B cell (primary cell): ENCODE results near the gene PLEKHM3. TPM values are rescaled to one million over a fixed set of nuclear protein-coding genes. Genes with fewer than 3 reads are reported as not detected.

Source experiments
- ATAC-seq: fragments of 200-7000 bp; cut with Tn5 transposase; one replicate; pipeline ENCODE4 v1.10.0; 2021; ENCODE audit warnings: low read depth, mild to moderate bottlenecking, moderate number of reproducible peaks, moderate library complexity
- CTCF ChIA-PET: fragments of 350-600 bp; sonication (Branson Sonifier 250); formaldehyde crosslinking; loops from one replicate; lab custom pipeline; 2021; ENCODE audit warnings: antibody characterized with exemption, inconsistent platforms; lab: Charles Lee
- POLR2A ChIA-PET: fragments of 350-600 bp; sonication (Branson Sonifier 250); formaldehyde crosslinking; loops from one replicate; lab custom pipeline; 2021; ENCODE audit warnings: antibody characterized with exemption; lab: Charles Lee
- DNase-seq: peaks from one replicate; pipeline ENCODE4 v3.0.0; 2013
- H2AFZ ChIP-seq: 2 replicates; pipeline ENCODE4 v1.6.1; 2012; ENCODE audit warnings: mild to moderate bottlenecking, low read depth, low read length; ENCODE audit not compliant: insufficient read depth, poor library complexity, severe bottlenecking
- H3K27ac ChIP-seq, 2 donors: 1 replicate in 1 of 2; 2 replicates in 1 of 2; pipeline ENCODE4 v1.5.1; 2012 to 2013; ENCODE audit warnings: low read length in 2 of 2, mild to moderate bottlenecking in 2 of 2, moderate library complexity in 1 of 2
- H3K27me3 ChIP-seq, 4 experiments: fragments of 200-600 bp in 1 of 4; sonication (generic) in 1 of 4; replicated peaks in 1 of 4; 1 replicate in 2 of 4; 2 replicates in 2 of 4; pipeline versions ENCODE4 v1.6.1 to v1.7.0; 2013 to 2016; ENCODE audit warnings: low read length in 3 of 4, mild to moderate bottlenecking in 2 of 4, mixed read lengths in 1 of 4, moderate library complexity in 1 of 4; ENCODE audit not compliant: insufficient read depth in 4 of 4, control insufficient read depth in 3 of 4; ENCODE audit errors: control extremely low read depth in 1 of 4
- H3K36me3 ChIP-seq, 2 experiments: replicated peaks in 1 of 2; 1 replicate in 1 of 2; 2 replicates in 1 of 2; pipeline versions ENCODE4 v1.6.1 to v1.7.1; 2013; ENCODE audit warnings: low read length in 1 of 2; ENCODE audit not compliant: insufficient read depth in 2 of 2, control insufficient read depth in 1 of 2; ENCODE audit errors: control extremely low read depth in 1 of 2, extremely low read depth in 1 of 2
- H3K4me1 ChIP-seq, 2 donors: fragments of 200-600 bp in 1 of 2; sonication (generic) in 1 of 2; 1 replicate in 1 of 2; 2 replicates in 1 of 2; pipeline versions ENCODE4 v1.5.1 to v1.6.1; 2013 to 2017; ENCODE audit warnings: low read length in 2 of 2; ENCODE audit not compliant: control insufficient read depth in 2 of 2, insufficient read depth in 2 of 2
- H3K4me2 ChIP-seq: replicated peaks from 2 replicates; pipeline ENCODE3; 2012; ENCODE audit warnings: mild to moderate bottlenecking, low read depth, low read length; ENCODE audit not compliant: poor library complexity, severe bottlenecking
- H3K4me3 ChIP-seq, 5 experiments: fragments of 200-600 bp in 1 of 5; sonication (generic) in 1 of 5; 1 replicate in 3 of 5; 2 replicates in 2 of 5; pipeline versions ENCODE4 v1.5.1 to v1.7.0; 2011 to 2016; ENCODE audit warnings: low read length in 4 of 5, mild to moderate bottlenecking in 4 of 5, low read depth in 2 of 5, control low read depth in 1 of 5, moderate library complexity in 1 of 5; ENCODE audit not compliant: insufficient read depth in 1 of 5; ENCODE audit errors: control extremely low read depth in 1 of 5, extremely low read depth in 1 of 5
- H3K79me2 ChIP-seq: fragments of 200-600 bp; sonication (generic); one replicate; pipeline ENCODE4 v1.6.0; 2016; ENCODE audit warnings: low read length; ENCODE audit not compliant: control insufficient read depth, insufficient read depth
- H3K9ac ChIP-seq: fragments of 200-600 bp; sonication (generic); 2 replicates; pipeline ENCODE4 v1.6.1; 2017; ENCODE audit warnings: mild to moderate bottlenecking, low read length, moderate library complexity
- H3K9me3 ChIP-seq, 3 donors: one replicate each; pipeline versions ENCODE4 v1.6.1 to v1.7.1; 2013; ENCODE audit warnings: low read length in 2 of 3; ENCODE audit not compliant: control insufficient read depth in 2 of 3, insufficient read depth in 1 of 3; ENCODE audit errors: control extremely low read depth in 1 of 3
- H4K20me1 ChIP-seq: 2 replicates; pipeline ENCODE4 v1.6.0; 2012; ENCODE audit warnings: mild to moderate bottlenecking, low read length; ENCODE audit not compliant: insufficient read depth, control insufficient read depth, poor library complexity, severe bottlenecking
- H3K27ac Mint-ChIP-seq: one replicate; pipeline ENCODE4 v1.8.0; 2021; ENCODE audit warnings: mixed read lengths
- H3K27me3 Mint-ChIP-seq: one replicate; pipeline ENCODE4 v1.8.0; 2021; ENCODE audit warnings: mixed read lengths
- H3K4me1 Mint-ChIP-seq: one replicate; pipeline ENCODE4 v1.8.0; 2021; ENCODE audit warnings: mixed read lengths
- H3K4me3 Mint-ChIP-seq: one replicate; pipeline ENCODE4 v1.8.0; 2021; ENCODE audit warnings: mixed read lengths
- H3K9me3 Mint-ChIP-seq: one replicate; pipeline ENCODE4 v1.8.0; 2022; ENCODE audit warnings: mixed read lengths; ENCODE audit not compliant: insufficient read depth
- EZH2 ChIP-seq: IDR thresholded peaks from 2 replicates; pipeline ENCODE4 v1.6.1; 2012; ENCODE audit warnings: borderline replicate concordance, low read depth, mild to moderate bottlenecking, moderate library complexity, low read length; ENCODE audit not compliant: insufficient read depth, poor library complexity, severe bottlenecking
- WGBS: methylation state at CpG from one replicate; pipeline ENCODE4 v1.1.5; 2013; ENCODE audit warnings: missing lambda C conversion rate; ENCODE audit not compliant: insufficient coverage; 5-methylcytosine and 5-hydroxymethylcytosine counted together
- intact Hi-C: fragments of 100-400 bp; cut with micrococcal nuclease; formaldehyde crosslinking; loops from one replicate; pipeline ENCODE4 v1.10.0; 2022
- polyA plus RNA-seq: library from polyadenylated mRNA; depleted of rRNA; stranded (reverse); fragments of >200 nt; gene quantifications from 2 replicates; pipeline ENCODE4 v1.2.3, GENCODE V29; 2012
- total RNA-seq, 2 donors: library from RNA; stranded (reverse); fragments of 120-200 nt in 1 of 2; gene quantifications; 1 replicate in 1 of 2; 2 replicates in 1 of 2; pipeline versions ENCODE4 v1.2.3 to v1.2.4, GENCODE V29; 2013 to 2022
- TF ChIP-seq, protein P1 (sequence below): fragments of 200-600 bp; IDR thresholded peaks from one replicate; pipeline ENCODE4 v1.8.0; 2022; ENCODE audit warnings: antibody characterized with exemption, mild to moderate bottlenecking

Gene PLEKHM3
- total and polyA plus RNA-seq, 2 donors (not counting 1 experiment from before 2014, with no cell fraction given), result 4.0 to 17.7 TPM

GRCh38 chr2:207953354-207953753 lies 72.0 kb downstream of the PLEKHM3 start:
- no peak overlapping the region for H3K4me2 ChIP-seq
- no peak for TF ChIP-seq EZH2
- TF ChIP-seq, protein P1, sequence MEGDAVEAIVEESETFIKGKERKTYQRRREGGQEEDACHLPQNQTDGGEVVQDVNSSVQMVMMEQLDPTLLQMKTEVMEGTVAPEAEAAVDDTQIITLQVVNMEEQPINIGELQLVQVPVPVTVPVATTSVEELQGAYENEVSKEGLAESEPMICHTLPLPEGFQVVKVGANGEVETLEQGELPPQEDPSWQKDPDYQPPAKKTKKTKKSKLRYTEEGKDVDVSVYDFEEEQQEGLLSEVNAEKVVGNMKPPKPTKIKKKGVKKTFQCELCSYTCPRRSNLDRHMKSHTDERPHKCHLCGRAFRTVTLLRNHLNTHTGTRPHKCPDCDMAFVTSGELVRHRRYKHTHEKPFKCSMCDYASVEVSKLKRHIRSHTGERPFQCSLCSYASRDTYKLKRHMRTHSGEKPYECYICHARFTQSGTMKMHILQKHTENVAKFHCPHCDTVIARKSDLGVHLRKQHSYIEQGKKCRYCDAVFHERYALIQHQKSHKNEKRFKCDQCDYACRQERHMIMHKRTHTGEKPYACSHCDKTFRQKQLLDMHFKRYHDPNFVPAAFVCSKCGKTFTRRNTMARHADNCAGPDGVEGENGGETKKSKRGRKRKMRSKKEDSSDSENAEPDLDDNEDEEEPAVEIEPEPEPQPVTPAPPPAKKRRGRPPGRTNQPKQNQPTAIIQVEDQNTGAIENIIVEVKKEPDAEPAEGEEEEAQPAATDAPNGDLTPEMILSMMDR, result no peak
- peaks cover 17% of the 10 kb centered on the region for H3K4me1 Mint-ChIP-seq
- intact Hi-C loops, result no loop called here
- ChIA-PET CTCF (interaction anchor here (1.5 kb wide), 1 partner anchor 19 kb away, joined by 4 read pairs; no protein-coding TSS in a partner anchor), POLR2A (no interaction called here)
- no peaks in the 10 kb centered on the region for H4K20me1 ChIP-seq
- no peaks in the 10 kb centered on the region for H3K27me3 Mint-ChIP-seq
- H3K9me3 ChIP-seq, result no peaks in the 10 kb centered on the region
- no peak overlapping the region for H3K27ac ChIP-seq
- peaks cover 9% of the 10 kb centered on the region in 2 donors for H3K4me1 ChIP-seq
- no peak overlapping the region for H3K9ac ChIP-seq
- ATAC-seq (no peak), DNase-seq (no peak)
- H3K4me3 Mint-ChIP-seq, result no peak overlapping the region
- H3K27ac Mint-ChIP-seq, result no peak overlapping the region
- no CpG with 5 or more reads among the region's 3 CpGs for WGBS
- no peak overlapping the region for H2AFZ ChIP-seq
- peaks cover 8% of the 10 kb centered on the region for H3K79me2 ChIP-seq
- peaks cover 0 to 5% of the 10 kb centered on the region in 2 experiments for H3K36me3 ChIP-seq
- no peak overlapping the region for H3K4me3 ChIP-seq
- H3K9me3 Mint-ChIP-seq, result no peaks in the 10 kb centered on the region
- H3K27me3 ChIP-seq, result no peaks in the 10 kb centered on the region

- no peak for TF ChIP-seq EZH2
- TF ChIP-seq, protein P1, result no peak
- H3K27me3 ChIP-seq, result no peaks in the 10 kb centered on the region
- no peaks in the 10 kb centered on the region for H3K9me3 ChIP-seq
- Mint-ChIP-seq H3K27ac (no peak overlapping the region), H3K4me1 (peaks cover 17% of the 10 kb centered on the region), H3K9me3 (no peaks in the 10 kb centered on the region), H3K27me3 (no peaks in the 10 kb centered on the region), H3K4me3 (no peak overlapping the region)
- H3K4me2 ChIP-seq, result no peak overlapping the region
- H3K36me3 ChIP-seq, result peaks cover 0 to 2% of the 10 kb centered on the region in 2 experiments
- H3K4me3 ChIP-seq, result no peak overlapping the region
- no peak overlapping the region for H3K27ac ChIP-seq
- no peak overlapping the region for H2AFZ ChIP-seq
- ChIA-PET POLR2A (no interaction called here), CTCF (interaction anchor here (1.5 kb wide), 1 partner anchor 18 kb away, joined by 4 read pairs; no protein-coding TSS in a partner anchor)
- intact Hi-C loops, result no loop called here
- WGBS, result no CpG with 5 or more reads among the region's 6 CpGs
- H4K20me1 ChIP-seq, result no peaks in the 10 kb centered on the region
- DNase-seq (no peak), ATAC-seq (no peak)
- H3K9ac ChIP-seq, result no peak overlapping the region
- peaks cover 9% of the 10 kb centered on the region in 2 donors for H3K4me1 ChIP-seq
- H3K79me2 ChIP-seq, result peaks cover 8% of the 10 kb centered on the region
These were observed 72.6 kb downstream of the PLEKHM3 start for GRCh38 chr2:207952564-207953345.
